Measurements from ENCODE around the gene TEP1.

The TEP1 gene

DNA sequence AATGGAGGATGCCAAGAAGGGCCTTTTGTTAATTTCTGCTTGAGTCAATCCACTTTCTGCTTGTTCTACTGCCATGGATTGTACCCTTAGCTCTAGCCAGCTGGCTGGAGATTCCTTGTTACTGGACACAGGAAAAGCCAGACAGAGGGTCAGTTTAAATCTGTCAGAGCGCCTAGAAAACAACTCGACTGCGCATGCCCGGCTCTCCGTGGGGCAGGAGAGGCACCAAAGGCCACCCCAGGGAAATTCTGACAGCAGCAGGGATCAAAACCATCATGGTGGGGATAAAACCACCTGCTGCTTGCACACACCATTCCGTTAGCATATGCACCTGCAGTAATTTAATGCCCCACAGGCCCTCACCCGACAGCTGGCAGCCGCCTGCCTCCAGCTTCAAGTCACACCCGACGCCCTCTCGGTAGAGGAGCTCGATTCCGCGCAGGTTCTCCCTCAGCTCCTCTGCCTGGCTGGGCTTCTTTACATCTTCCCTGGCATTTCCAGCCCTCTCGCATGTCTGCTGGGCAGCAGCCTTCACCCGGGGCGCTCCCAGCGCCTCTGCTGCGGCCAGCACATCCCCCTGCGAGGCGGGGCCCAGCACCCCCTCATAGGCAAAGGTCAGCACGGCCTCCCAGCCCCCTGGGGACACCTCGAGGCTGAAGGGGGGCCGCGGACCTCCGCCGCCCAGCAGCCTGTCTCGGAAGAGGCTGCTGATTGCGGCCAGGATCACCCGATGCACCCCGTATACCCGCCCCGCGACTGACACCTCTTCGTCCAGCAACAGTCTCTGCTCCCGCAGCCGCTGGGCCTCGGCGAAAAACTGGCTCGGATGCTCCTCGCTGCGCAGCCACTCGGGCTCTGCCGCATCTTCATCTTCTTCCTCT is 21.6 kb upstream of the TEP1 start:
- no peak for DNase-seq (ENCODE audit: insufficient read length, low spot score)
- no peak for FAIRE-seq

DNA sequence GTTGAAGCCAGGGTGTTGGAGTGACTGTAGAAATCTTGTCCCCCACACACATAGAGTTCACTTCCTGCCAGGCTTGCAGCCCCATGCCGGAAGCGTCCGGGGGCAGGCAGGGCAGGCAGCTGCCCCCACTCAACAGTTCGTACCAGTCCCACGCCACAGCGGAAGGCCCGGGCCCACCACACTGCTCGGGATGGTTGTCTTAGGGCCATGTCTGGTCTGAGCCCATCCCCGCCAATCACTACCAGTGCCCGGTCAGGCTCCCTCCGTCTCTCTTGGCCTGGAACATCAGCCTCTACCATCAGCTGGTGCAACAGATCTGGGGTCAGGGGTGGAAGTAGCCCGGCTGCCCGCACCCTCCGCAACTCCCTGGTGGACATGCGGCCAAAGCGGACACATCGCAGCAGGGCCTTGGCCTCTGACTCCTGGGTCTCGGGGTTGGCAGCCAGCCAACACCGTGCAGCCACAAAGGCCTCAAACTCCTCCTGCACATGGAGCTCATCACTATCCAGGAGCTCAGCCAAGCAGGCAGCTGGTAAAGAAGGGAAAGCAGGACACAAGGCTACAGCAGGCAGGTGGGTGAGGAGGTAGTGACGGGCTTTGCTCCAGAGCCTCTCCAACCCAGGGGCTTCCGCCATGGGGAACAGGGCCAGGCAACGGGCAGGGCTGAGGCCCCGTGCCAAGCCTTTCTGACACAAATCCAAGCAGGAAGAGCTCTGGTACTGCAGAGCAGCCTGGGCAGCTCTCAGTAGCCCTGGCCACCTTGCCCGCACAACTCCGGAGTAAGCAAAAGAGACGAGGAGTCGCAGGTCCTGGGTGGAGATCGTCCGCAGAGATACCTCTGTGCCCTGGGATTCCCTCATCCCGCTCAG is 16.7 kb upstream of the TEP1 start:
- FAIRE-seq, result peak; percentile 23
- no peak for DNase-seq (ENCODE audit: insufficient read length, low spot score)

DNA sequence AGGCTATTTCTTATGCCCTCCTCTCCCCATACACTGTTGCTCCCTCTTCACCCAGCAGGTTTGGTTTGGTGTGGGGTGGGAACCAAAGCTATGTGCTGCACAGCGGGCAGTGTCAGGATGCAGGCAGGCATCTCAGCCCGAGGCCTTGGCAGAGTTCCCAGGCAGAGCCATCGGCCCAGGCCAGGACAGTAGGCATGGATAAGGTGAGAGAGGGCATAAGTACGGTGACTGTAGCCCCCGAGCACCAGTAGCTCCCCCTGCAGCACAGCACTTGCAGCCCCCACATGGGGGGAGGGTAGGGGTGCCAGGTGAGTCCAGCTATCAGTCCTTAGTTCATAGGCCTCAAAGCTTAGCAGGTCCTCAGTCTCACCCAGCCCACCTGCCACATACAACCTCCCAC is 15.5 kb upstream of the TEP1 start:
- DNase-seq (ENCODE audit: insufficient read length, low spot score), result no peak
- FAIRE-seq, result peak; percentile 21

DNA sequence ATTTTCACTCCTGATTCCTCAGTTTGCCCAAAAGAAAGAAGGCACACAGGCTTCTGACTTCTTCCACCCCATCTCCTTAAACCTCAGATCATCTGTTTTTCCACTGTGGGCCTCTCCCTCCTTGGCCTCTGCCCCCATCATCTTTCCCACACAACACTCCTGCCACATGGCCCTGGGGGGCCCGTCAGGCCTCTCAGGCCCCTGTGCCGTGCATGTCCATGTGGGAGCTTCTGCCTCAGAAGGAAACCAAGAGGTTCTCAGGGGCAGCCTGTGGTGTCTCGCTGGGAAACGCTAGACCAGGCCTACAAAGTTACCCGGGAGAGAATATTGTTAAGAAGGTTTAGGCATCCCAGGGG is 14.7 kb upstream of the TEP1 start:
- FAIRE-seq, result no peak
- DNase-seq (ENCODE audit: insufficient read length, low spot score), result no peak

DNA sequence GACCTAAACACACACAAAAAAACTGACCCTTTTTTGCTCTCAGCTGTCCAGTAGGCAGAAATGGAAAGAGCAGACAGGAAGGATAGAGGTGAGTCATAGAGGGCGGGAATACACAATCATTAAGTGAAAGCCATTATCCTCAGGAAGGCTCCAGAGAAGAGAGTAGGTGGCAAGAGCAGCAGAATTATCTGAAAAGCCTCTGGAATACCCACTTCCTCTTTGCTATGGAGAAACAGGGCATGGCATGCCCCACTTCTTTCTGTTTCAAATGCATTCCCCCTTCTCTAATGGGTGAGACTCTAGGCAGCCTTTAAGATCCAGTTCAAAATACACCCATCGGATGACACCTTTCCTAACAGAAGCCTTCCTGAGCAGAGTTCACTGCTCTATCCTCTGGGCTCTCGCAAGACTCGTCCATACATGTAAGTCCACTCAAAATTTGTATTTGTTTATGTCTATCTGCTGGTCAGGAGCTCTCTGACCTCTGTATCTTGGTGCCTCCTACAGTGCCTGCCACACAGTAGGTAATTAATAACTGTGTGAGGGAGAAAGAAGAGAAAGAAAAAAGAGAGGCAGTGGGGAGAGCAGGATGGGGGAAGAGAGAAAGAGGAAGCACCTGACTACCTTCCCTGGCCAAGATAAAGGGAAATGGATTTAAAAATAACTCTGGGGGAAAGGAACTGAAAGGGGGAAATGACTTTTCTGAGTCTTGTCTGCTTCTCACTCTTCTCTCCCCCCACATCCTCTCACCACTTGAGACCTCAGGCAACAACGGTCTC is 14.1 kb upstream of the TEP1 start:
- FAIRE-seq, result peak; percentile 95
- peak; percentile 75 for DNase-seq (ENCODE audit: insufficient read length, low spot score)

DNA sequence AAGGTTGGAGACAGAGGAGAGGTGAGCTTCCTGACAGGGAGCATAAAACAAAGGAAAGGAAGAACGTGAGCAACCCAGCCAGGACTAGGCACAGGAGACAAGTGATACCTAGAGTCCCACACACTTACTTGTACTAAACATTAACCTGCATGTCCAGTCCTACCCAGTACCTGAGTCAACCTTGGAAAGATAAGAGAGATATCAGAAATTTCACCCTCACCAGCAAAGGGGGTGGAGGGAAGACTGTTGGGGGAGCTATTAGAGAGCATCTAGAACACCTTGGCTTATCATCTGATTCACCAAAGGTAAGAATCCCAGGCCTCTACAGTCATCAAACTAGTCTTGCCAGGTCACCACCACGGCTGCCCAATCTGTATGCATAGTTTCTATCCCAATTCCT is 11.6 kb upstream of the TEP1 start:
- DNase-seq (ENCODE audit: insufficient read length, low spot score), result no peak
- FAIRE-seq, result peak; percentile 37

DNA sequence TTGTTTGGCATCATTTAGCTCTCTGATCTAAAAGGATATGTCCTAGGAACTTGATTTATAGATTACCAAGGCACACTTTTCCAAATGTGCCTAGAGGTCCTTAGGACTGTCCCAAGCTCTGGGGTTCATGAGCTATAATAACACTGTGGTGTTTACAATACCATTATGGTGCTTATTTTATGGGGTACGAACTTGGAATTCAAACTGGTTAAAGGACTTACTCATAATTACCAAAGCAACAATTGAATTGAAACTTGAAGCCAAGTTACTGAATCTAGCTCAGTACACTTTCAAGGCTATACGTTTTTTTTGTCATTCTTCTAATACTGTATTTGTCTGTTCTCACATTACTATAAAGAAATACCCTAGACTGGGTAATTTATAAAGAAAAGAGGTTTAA is 9.6 kb upstream of the TEP1 start:
- FAIRE-seq (no peak), DNase-seq (ENCODE audit: insufficient read length, low spot score) (no peak)

DNA sequence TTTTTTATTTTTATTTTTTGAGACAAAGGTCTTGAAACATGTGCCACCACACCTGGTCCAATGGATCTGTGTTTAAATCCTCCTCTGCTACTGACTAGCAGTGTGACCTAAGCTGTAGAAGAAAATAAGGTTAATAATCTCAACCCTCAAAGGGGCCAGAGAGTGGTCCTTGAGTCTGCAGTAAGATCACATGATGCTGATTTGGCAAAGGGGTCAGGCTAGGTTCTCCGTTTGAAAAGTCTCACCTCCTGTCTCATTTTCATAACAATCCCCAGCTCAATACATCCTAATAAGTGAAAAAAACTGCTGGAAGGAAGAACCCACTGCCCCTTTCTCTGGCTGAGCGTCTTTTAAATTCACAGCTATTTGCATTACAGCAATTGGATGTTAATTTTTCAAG is 8.0 kb upstream of the TEP1 start:
- FAIRE-seq, result no peak

DNA sequence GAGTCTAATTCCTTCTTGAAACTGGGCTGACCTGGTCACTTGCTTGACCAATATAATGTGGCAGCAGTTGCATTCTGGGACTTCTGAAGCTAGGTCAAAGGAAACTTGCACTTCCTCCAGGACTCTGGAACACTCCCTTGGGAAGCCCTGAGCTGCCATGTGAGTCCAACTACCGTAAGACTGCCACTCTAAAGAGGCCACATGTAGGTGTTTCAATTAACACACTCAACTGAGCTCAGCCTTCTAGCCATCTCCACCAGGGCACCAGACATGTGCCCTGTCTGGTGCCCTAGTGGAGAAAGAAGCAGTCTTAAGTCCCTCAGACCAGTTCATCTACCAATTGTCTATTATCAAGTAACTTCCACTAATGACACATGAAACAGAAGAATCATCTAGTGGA is 6.1 kb upstream of the TEP1 start:
- FAIRE-seq (no peak), DNase-seq (ENCODE audit: insufficient read length, low spot score) (no peak)

More for the DNA sequence above, 8.0 kb upstream of the TEP1 start:
- DNase-seq (ENCODE audit: insufficient read length, low spot score), result no peak

DNA sequence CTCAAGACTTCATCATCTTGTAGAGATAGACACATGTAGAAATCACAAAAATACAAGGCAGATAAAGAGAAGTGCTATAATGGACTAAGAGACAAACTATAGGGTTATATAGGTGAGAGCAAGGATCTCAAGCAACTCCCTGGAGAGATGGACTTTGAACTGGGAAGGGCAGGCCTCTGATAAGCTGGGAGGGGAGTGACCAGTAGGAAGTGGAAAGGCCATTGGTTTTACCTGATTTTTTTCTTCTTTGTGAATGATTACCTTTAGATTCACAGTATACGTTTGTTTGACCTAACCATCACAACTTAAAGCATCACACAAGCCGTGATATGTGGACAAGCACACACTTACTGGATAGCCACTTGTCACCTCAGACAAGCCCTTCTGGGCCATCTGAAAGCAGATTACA is 5.2 kb upstream of the TEP1 start:
- no peak for DNase-seq (ENCODE audit: insufficient read length, low spot score)
- peak; percentile 18 for FAIRE-seq

DNA sequence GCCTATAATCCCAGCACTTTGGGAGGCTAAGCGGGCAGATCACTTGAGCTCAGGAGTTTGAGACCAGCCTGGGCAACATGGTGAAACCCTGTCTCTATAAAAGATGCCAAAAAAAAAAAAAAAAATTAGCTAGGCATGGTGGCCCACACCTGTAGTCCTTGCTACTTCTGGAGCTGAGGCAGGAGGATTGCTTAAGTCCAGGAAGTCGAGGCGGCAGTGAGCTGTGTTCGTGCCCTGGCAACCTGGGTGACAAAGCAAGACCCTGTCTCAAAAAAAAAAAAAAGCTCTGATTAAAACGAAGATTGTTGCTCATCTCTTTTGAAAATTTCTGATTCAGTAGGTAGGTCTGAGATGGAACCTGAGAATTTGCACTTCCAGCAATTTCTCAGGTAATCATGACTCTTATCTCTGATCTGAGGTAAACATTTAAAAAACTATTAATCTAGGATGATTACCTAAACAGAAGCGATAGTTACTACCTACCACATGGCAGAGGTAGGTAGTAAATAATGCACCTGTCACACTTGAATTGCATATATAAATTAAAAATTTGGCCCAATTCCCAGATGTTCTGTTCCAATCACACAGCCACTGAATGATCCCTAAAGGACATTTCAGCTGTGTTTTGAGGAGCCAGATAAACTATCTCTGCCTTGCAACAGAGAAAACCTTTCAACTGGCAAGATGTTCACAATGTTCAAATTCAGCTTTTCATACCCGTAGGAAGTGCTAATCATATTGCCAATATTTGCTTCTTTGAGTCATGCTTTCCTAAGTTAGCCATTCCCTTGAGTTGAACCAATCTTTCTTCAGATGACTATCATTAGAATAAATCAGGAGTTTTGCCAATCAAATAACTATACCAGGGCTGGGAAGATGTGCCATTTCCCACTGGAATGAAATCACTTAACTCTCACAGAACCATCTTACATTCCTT is 4.2 kb upstream of the TEP1 start:
- FAIRE-seq (no peak), DNase-seq (ENCODE audit: insufficient read length, low spot score) (no peak)

DNA sequence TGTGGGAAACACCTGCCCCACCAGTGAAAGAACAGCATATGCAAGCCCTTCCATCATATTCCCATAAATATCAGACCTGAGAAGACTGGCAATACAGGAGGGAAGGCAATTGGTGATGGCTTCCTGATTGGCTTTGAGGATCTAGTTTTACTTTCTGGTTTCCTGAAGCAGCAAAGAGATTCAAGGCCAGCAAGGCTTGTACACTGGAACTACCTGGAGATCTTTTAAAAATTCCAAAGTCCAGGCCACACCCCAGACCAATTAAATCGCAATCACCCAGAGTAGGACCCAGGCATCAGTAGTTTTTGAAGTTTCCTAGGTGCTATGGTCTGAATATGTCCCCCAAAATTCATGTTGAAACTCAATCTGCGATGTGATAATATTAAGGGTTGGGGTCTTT is 2.9 kb upstream of the TEP1 start:
- peak; percentile 66 for FAIRE-seq

DNA sequence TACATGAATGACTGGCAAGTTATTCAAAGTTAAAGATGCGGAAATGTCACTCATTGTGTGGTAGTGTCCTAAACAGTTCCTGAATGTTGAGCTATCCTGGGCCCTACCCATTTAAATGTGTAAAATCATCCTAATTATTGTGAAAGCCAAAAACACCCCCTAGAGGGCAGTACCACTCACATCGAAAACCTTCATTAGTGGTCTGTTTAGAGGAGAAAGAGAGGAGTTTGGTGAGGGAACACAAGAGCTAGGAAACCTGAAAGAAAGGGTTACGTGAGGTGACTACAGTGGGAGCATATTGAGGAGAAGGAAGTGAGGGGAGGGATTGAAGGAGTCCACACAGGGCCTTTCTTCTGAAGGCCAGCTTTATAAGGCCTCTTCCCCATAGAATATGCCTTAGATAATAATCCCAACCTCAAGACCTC is 2.5 kb upstream of the TEP1 start:
- peak; percentile 87 for FAIRE-seq
- DNase-seq (ENCODE audit: insufficient read length, low spot score), result no peak

More for the DNA sequence above, 2.9 kb upstream of the TEP1 start:
- no peak for DNase-seq (ENCODE audit: insufficient read length, low spot score)

DNA sequence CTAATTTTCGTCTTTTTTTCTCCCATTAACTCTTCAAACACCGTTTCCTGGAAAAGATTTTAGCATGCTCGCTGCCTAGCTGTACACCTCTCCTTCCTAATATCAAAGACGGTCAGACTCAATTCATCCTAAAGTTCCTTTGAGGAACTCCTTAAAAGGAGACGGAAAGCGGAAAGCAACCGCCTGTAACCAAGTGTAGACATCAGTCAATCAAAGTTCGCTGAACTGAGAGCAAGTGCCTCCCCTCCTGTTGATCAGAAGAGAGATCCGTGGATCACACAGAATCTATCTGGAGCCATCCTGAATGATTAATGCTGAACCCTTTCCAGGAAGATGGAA is 412 bp upstream of the TEP1 start:
- DNase-seq (ENCODE audit: insufficient read length, low spot score) (no peak), FAIRE-seq (peak; percentile 91)

DNA sequence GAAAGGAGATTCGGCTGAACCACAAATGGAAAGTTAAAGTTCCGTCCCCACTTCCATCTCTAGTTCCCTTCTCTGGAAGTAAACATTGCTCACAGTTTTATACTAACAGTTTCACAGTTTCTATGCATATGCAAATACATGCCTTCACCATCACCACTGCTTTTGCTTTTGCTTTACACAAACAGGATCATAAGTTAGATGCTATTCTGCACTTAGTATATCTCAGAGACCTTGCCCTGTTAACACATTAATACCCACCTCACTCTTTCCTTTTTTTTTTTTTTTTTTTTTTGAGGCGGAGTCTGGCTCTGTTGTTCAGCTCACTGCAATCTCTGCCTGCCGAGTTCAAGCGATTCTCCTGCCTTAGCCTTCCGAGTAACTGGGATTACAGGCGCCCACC is 890 bp downstream of the TEP1 start:
- FAIRE-seq, result peak; percentile 91
- DNase-seq (ENCODE audit: insufficient read length, low spot score), result no peak

DNA sequence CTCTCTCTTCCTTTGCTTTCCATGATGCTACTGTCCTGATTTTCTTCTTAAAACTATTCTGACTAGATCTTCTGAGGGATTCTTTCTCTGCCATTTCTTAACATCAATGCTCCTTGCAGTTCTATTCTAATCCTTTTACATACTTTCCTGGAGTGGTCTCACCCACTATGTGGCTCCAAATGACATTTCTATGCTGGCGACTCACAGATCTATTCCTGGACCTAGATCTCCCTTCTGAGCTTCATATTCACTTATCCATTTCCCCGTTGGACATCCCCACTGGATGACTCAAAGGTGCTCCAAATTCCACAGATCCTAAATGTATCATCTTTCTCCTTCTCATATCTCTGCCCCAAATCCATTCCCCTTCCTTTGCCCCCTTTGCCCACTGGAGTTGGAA is 4.1 kb downstream of the TEP1 start:
- FAIRE-seq (no peak), DNase-seq (ENCODE audit: insufficient read length, low spot score) (no peak)

DNA sequence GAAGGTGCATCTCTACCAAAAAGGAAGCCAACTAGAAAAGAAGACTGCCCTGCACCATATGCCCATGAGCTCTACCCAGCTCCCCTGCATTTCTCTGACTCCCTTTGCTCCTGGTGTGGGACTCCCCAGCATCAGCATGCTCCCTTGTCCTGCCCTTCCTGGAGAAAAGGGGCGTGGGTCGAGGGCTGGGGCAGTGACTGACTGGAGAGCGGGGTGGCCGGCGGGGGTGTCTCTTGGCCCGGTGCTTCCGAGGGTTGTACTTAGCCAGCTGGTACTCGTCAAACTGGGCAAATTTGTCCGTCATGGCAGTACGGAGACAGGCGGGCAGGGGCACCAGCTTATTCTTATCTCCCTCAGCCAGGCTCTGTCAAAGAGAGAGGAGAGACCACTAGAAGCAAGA is 9.8 kb downstream of the TEP1 start:
- DNase-seq (ENCODE audit: insufficient read length, low spot score) (no peak), FAIRE-seq (no peak)

DNA sequence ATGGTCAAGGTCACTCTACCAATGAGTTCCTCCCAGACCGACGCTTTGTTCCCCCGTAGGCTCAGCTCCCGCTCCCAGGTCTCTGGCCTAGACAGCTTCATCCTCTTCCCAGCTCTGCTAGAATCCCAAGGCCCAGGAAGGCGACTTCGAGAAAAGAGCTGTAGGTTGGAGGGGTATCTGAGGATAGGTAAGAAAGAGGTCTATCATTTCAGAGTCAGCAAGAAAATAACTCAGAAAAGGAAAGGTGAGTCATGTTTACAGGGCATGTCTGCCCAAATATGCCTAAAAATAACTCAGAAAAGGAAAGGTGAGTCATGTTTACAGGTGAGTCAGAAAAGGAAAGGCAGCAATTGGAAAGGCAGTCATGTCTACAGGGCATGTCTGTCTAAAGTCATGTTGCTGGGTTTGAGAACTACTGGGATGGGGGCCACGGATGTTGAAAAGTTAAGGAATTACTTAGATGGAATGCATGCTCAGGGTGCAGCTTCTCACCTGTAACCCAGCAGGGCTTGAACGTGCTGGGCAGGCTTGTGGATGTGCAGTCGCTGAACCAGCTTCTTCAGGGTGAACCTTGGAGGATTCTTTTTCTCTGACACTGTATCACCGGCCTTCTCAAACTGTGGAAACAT is 12.2 kb downstream of the TEP1 start:
- DNase-seq (ENCODE audit: insufficient read length, low spot score) (no peak), FAIRE-seq (no peak)

DNA sequence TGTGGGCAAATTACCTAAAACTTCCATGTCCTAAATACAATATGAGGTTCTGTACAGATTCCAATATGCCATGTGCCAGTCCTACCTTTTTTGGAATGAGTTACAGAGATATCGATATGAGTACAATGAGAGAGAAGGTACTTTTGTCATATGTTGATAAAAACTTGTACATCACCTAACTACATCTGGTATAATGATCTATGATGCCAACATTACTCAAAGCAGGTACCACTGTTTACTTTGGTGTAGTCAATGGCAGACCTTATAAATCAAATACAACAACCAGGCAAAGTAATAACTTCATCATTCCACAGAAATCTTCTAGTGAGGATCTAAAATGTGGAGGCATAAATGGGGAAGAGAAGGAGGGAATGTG is 12.7 kb downstream of the TEP1 start:
- FAIRE-seq, result no peak
- DNase-seq (ENCODE audit: insufficient read length, low spot score), result no peak

DNA sequence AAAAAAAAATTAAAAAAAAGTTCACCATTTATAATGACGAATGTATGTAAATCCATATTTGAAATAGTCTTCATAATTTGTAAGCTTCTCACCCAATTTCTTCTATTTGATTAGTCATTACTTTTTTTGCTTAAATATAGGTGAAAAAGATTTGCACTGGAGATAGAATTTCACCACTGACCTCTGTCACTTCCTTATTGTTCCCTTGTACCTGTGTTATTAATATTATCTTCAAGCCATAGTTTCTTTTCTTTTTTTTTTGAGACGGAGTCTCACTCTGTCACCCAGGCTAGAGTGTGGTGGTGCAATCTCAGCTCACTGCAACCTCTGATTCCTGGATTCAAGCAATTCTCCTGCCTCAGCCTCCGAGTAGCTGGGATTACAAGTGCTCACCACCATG is 15.8 kb downstream of the TEP1 start:
- DNase-seq (ENCODE audit: insufficient read length, low spot score), result no peak

More for the DNA sequence above, 15.8 kb downstream of the TEP1 start:
- no peak for FAIRE-seq
